NCI-H187 treated with DMSO at 0.1 percent for 48 hours (cell line): Measurements from ENCODE around the gene ZG16B.

ENCODE experiments used
- DNase-seq: peaks from one replicate; lab custom pipeline; 2025; lab: John Stamatoyannopoulos, UW

Gene ZG16B

GRCh38 chr16:2806286-2806685, 23.8 kb upstream of the ZG16B start:
- DNase-seq, result no peak

DNA sequence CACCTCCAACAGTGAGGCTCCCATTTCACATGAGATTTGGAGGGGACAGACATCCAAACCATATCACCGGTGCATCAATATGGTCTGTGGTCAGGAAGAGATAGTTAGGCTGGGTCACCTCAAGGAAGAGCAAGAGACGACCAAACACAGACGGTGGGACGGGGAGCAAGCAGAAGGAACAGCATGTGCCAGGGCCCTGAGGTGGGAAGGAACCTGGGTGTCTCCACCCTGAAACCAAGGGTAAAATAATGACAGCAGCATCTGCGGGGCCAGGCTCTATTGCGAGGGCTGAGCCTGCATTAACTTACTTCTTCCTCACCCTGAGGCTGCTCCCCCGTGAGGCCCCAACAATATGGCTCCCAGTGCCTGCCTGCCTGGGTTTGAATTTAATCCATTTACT, 21.9 kb upstream of the ZG16B start:
- no peak for DNase-seq

GRCh38 chr16:2809149-2809760, 20.8 kb upstream of the ZG16B start:
- no peak for DNase-seq

- no peak for DNase-seq
Observed at GRCh38 chr16:2810651-2811050, 19.5 kb upstream of the ZG16B start.

GRCh38 chr16:2811703-2812471, 18.2 kb upstream of the ZG16B start:
- no peak for DNase-seq

DNA sequence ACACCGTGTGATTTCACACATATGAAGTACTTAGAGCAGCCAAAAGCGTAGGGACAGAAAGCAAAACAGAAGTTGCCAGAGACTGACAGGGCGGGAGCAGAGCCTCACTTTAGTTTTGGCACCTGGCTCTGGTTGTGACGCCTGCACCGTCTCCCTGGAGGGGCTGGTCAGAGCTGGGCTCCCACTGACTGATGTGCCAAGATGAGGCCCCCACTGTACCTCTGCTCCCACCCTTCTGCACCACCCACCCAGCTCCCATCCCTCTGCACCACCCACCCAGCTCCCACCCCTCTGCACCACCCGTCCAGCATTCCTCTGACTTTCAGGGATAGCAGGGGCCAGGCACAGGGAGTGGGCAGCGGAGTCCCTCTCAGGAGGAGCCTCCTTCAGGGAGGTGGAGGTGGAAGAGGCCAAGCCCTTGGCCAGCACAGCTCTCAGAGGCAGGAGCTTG, 16.3 kb upstream of the ZG16B start:
- DNase-seq, result no peak

- DNase-seq, result no peak
Observed at GRCh38 chr16:2814551-2815298, 15.4 kb upstream of the ZG16B start.

DNA sequence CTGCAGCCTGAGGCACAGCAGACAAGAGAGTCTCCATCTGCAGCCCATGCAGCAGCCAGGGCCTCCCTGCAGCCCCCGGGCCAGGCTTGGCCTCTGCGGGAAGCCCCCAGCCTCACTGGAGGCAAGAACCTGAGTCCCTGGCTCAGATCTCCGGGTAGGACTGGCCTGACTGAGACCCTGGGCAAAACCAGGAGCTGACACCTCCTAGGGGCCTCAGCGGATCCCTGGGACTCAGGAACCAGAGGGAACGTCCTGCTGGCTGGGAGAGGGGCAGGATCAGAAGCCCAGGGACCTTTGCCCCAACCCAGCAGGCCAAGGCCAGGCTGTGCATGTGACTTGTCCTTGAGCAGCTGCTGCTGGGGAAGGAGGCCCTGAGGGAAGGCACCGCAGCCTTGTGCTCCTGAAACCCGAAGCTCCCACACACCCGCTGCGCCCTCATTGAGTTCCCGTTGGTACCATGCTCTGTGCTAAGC, 14.8 kb upstream of the ZG16B start:
- no peak for DNase-seq

DNA sequence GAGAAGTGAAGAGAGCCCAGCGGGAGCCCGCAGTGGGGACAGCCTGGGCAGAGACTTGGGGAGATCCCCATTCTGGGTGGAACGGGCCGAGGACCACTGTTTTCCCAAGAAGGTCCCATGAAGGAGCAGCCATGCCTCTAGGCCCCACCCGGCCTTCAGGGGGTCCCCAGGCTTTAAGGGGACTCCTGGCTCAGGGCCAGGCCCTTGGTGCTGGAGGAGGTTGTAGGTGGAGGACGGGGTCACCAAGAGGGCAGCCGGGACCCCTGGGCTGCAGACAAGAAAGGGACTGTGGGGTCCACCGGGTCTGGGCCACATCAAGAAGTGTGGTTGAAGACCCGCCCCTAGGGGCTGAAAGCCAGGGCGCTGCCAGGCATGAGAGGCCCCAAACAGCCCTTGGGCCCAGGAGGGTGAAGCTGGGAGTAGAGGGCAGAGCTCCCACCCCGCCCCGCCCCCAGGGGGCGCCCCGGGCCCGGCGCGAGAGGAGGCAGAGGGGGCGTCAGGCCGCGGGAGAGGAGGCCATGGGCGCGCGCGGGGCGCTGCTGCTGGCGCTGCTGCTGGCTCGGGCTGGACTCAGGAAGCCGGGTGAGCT, 13.3 kb upstream of the ZG16B start, which contains the start of gene PRSS21:
Gene PRSS21 (plus strand): TSS at position 487 of the 589 bp plus-strand sequence. CDS start 32 bp downstream, at position 519.
- no peak for DNase-seq

GRCh38 chr16:2817340-2818271, 12.5 kb upstream of the ZG16B start:
- DNase-seq, result no peak

GRCh38 chr16:2818272-2818876, 11.7 kb upstream of the ZG16B start:
- DNase-seq, result no peak

DNA sequence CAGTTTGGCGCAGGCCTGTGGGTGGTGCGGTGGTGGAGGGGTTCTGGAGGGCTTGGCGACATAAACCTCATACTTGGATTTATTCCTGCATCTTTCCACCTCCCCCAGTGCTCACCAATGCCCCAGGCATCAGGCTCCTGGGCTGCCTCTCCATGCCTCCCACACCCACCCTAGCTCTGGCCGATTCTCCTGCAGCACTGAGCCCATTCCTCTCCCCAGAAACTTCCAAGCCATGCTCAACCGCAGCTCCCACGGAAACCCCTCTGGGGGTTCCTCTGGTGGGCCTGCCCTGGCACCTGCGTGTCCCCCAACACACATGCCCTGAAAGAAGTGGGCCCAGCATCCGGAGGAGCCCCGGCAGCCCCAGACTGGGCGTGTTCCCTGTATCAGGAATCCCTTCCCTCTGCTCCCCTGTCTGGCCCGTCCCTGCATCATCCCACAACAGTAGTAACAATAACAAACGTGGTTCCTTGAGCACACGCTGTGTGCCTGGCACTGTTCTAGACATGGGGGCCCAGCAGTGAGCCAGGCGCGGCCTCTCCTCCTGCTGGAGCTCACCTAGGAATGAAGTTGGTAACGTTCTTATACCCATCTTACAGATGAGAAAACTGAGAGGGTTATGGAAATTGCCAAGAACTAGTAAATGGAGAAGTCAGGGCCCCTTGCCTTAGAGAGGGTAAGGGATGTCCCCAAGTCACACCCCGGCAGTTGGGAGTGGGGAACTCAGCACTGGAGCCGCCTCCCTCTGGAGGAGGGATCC, 10.7 kb upstream of the ZG16B start:
- no peak for DNase-seq

- DNase-seq, result no peak
Observed at GRCh38 chr16:2819939-2820835, 9.9 kb upstream of the ZG16B start.

DNA sequence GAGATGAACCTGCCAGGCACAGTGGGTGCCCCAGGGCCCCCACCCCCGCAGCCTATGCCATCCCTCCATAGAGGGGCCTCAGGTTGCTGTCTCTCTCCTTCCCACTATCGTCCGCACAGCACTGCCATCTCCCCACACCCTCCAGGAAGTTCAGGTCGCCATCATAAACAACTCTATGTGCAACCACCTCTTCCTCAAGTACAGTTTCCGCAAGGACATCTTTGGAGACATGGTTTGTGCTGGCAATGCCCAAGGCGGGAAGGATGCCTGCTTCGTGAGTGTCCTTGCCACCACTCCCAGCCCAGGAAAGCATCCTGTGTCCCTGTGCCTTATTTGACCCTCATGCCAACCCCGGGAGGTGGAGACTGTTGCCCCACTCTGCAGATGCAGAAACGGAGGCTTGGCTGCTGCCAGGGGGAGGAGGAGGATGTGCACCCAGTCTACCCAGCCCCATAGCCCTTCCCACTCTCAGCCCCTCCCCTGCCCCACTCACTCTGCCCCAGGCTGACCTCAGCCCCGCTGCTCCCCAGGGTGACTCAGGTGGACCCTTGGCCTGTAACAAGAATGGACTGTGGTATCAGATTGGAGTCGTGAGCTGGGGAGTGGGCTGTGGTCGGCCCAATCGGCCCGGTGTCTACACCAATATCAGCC, 9.1 kb upstream of the ZG16B start:
- DNase-seq, result no peak

GRCh38 chr16:2821487-2822157, 8.5 kb upstream of the ZG16B start:
- DNase-seq, result no peak

- no peak for DNase-seq
Observed at GRCh38 chr16:2822158-2822495, 8.0 kb upstream of the ZG16B start.

DNA sequence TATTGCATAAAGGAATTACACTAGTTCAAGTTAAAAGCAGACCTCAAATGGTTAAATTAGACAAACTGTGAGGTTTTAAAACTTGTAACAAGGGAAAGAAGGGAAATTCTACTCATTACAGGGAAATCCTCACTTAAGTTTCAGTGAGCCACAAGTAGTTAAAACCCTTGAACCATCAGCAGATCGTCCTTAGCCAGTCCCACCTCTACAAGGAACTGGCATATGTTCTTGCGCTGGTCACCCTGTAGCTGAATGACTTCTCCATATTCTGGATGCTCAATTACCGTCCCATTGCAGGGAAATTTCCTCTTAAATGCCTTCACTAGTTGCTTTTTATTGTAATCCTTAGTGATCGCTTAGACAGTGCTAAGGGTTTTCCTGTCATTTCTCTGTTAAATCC, 7.6 kb upstream of the ZG16B start:
- no peak for DNase-seq

DNA sequence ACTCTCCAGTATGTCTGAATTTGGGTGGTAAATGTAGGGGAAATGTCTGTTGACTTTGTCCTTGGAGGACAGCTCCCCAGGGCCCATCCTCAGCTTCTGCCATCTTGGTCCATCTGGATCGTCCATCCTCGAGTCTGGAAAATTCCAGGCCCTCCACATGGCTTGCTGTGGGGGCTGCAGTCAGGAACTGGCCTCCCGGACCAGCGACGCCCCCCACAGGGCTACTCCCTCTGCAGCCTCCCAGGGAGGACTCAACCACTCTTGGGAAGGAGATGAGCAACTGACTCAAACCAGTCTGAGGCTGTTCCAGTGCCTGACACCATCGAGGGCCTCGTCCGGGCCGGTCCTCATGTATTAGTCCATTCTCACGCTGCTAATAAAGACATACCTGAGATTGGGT, 5.5 kb upstream of the ZG16B start:
- no peak for DNase-seq
